Liver (tissue), 9 donors: ENCODE measurements around the gene NOP9. TPM values are rescaled to one million over a fixed set of nuclear protein-coding genes. Genes with fewer than 3 reads are reported as not detected.

Source experiments
- DNase-seq: peaks from one replicate; pipeline ENCODE4 v3.0.0-alpha.2; 2017; ENCODE audit warnings: low spot score
- H3K27ac ChIP-seq, 2 donors: one replicate each; pipeline ENCODE4 v1.7.0; 2013; ENCODE audit warnings: inconsistent platforms in 2 of 2, low read length in 2 of 2, control low read depth in 1 of 2, low read depth in 1 of 2, mild to moderate bottlenecking in 1 of 2
- H3K27me3 ChIP-seq, 4 donors: one replicate each; pipeline versions ENCODE4 v1.6.1 to v1.7.0; 2013; ENCODE audit warnings: low read length in 3 of 4, inconsistent platforms in 1 of 4, mild to moderate bottlenecking in 1 of 4, moderate library complexity in 1 of 4; ENCODE audit not compliant: control insufficient read depth in 4 of 4, insufficient read depth in 4 of 4
- H3K36me3 ChIP-seq, 4 donors: one replicate each; pipeline versions ENCODE4 v1.6.1 to v1.7.0; 2013; ENCODE audit warnings: low read length in 3 of 4, mild to moderate bottlenecking in 3 of 4, low read depth in 1 of 4, moderate library complexity in 1 of 4; ENCODE audit not compliant: control insufficient read depth in 4 of 4, insufficient read depth in 3 of 4
- H3K4me1 ChIP-seq, 4 donors: one replicate each; pipeline versions ENCODE4 v1.6.1 to v1.7.0; 2013; ENCODE audit warnings: low read length in 3 of 4, mild to moderate bottlenecking in 3 of 4, moderate library complexity in 1 of 4; ENCODE audit not compliant: control insufficient read depth in 4 of 4, insufficient read depth in 4 of 4
- H3K4me3 ChIP-seq, 3 donors: one replicate each; pipeline versions ENCODE4 v1.6.1 to v1.7.0; 2013; ENCODE audit warnings: low read length in 3 of 3, control low read depth in 1 of 3, low read depth in 1 of 3, mild to moderate bottlenecking in 1 of 3
- H3K9ac ChIP-seq, 2 donors: one replicate each; pipeline ENCODE4 v1.7.0; 2013; ENCODE audit warnings: low read length in 2 of 2, mild to moderate bottlenecking in 2 of 2, moderate library complexity in 2 of 2, control low read depth in 1 of 2, low read depth in 1 of 2
- H3K9me3 ChIP-seq, 4 donors: one replicate each; pipeline versions ENCODE4 v1.6.1 to v1.7.0; 2013; ENCODE audit warnings: low read length in 3 of 4; ENCODE audit not compliant: control insufficient read depth in 4 of 4
- ATF3 ChIP-seq: IDR thresholded peaks from 2 replicates; pipeline ENCODE4 v1.6.1; 2016; ENCODE audit warnings: antibody characterized with exemption
- EGR1 ChIP-seq, 2 donors: IDR thresholded peaks; 2 replicates each; pipeline ENCODE4 v1.6.1; 2016 to 2018; ENCODE audit warnings: antibody characterized with exemption in 2 of 2, low read depth in 2 of 2
- FOXA1 ChIP-seq: IDR thresholded peaks from 2 replicates; pipeline ENCODE4 v1.6.1; 2016; ENCODE audit warnings: antibody characterized with exemption
- FOXA2 ChIP-seq: IDR thresholded peaks from 2 replicates; pipeline ENCODE4 v1.6.1; 2016; ENCODE audit warnings: antibody characterized with exemption
- GABPA ChIP-seq, 2 donors: IDR thresholded peaks in 1 of 2; conservative IDR thresholded peaks in 1 of 2; 2 replicates each; pipeline ENCODE4 v1.6.1; 2016; ENCODE audit warnings: antibody characterized with exemption in 2 of 2, mild to moderate bottlenecking in 1 of 2, moderate library complexity in 1 of 2
- HNF4A ChIP-seq, 2 donors: conservative IDR thresholded peaks; 2 replicates each; pipeline ENCODE4 v1.6.1; 2016; ENCODE audit warnings: antibody characterized with exemption in 2 of 2, mild to moderate bottlenecking in 2 of 2
- HNF4G ChIP-seq: IDR thresholded peaks from 2 replicates; pipeline ENCODE4 v1.6.1; 2016; ENCODE audit warnings: antibody characterized with exemption
- JUND ChIP-seq, 2 donors: IDR thresholded peaks; 2 replicates each; pipeline ENCODE4 v1.6.1; 2016; ENCODE audit warnings: antibody characterized with exemption in 2 of 2
- MAX ChIP-seq: IDR thresholded peaks from 2 replicates; pipeline ENCODE4 v1.6.1; 2016; ENCODE audit warnings: antibody characterized with exemption
- NR2F2 ChIP-seq: IDR thresholded peaks from 2 replicates; pipeline ENCODE4 v1.6.1; 2016; ENCODE audit warnings: antibody characterized with exemption
- RAD21 ChIP-seq, 2 donors: IDR thresholded peaks; 2 replicates each; pipeline ENCODE4 v1.6.1; 2016; ENCODE audit warnings: antibody characterized with exemption in 2 of 2, mild to moderate bottlenecking in 2 of 2
- REST ChIP-seq: IDR thresholded peaks from 2 replicates; pipeline ENCODE4 v1.6.1; 2016; ENCODE audit warnings: antibody characterized with exemption, mild to moderate bottlenecking
- RXRA ChIP-seq, 2 donors: IDR thresholded peaks; 2 replicates each; pipeline ENCODE4 v1.6.1; 2017 to 2018; ENCODE audit warnings: antibody characterized with exemption in 2 of 2, mild to moderate bottlenecking in 1 of 2
- SP1 ChIP-seq: IDR thresholded peaks from 2 replicates; pipeline ENCODE4 v1.6.1; 2018; ENCODE audit warnings: antibody characterized with exemption, mild to moderate bottlenecking
- TAF1 ChIP-seq: conservative IDR thresholded peaks from 2 replicates; pipeline ENCODE4 v1.6.1; 2016; ENCODE audit warnings: antibody characterized with exemption, mild to moderate bottlenecking
- YY1 ChIP-seq: IDR thresholded peaks from 2 replicates; pipeline ENCODE4 v1.6.1; 2016; ENCODE audit warnings: antibody characterized with exemption, mild to moderate bottlenecking
- ZBTB33 ChIP-seq: IDR thresholded peaks from 2 replicates; pipeline ENCODE4 v1.6.1; 2016; ENCODE audit warnings: antibody characterized with exemption
- WGBS: extraction: QIAGEN DNeasy Blood & Tissue Kit; methylation state at CpG from one replicate; pipeline ENCODE4 v1.1.7; 2013; 5-methylcytosine and 5-hydroxymethylcytosine counted together
- polyA plus RNA-seq, 2 donors: library from polyadenylated mRNA; stranded (reverse) in 1 of 2; unstranded in 1 of 2; fragments of 200-250 nt in 1 of 2; fragments of >200 nt in 1 of 2; fragmentation: Nextera tagmentation in 1 of 2; extraction: Ambion mirVana in 1 of 2; gene quantifications; one replicate each; pipeline versions ENCODE4 v1.2.1 to v1.2.3, GENCODE V29; 2013 to 2015
- total RNA-seq, 2 donors: library from RNA; depleted of rRNA; stranded (reverse); fragments of >200 nt; gene quantifications; one replicate each; pipeline ENCODE4 v1.2.3, GENCODE V29; 2014
- TF ChIP-seq, protein P1 (sequence below): fragments of 150-350 bp; IDR thresholded peaks from 2 replicates; pipeline ENCODE4 v1.5.1; 2017; ENCODE audit warnings: improper control_type of control experiment, low read depth, low read length; ENCODE audit not compliant: missing input control
- donor health status: healthy.
- donor health status: healthy.
- donor health status: healthy.
- donor health status: healthy.
- donor health status: healthy.

Gene NOP9
- total and polyA plus RNA-seq, 4 donors, result 3.8 to 18.2 (median 9.7) TPM

DNA sequence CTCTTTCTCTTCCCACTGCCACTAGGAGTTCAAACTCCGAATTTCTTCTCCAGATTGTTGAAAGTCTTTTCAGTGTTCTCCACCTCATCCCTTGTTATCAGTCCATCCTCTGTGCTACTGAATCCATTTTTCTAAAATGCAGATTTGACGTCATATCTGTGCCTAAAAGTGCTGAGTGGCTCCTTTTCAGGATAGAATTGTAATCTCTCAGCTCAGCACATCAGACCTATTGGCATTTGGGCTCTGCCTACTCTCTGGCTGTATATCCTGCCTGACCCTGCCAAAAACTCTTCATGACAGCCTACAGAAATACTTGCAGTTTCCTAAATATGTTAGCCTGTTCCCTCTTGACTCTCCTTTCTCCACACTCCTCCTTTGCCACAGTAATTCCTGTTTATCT lies 27.2 kb upstream of the NOP9 start:
- Histone ChIP-seq H3K9ac (no peak overlapping the region), H3K4me3 (no peak overlapping the region), H3K27ac (peak overlapping the region in 1 of 2 donors; percentile 96), H3K36me3 (peaks cover 0 to 16% (median 5%) of the 10 kb centered on the region in 4 donors), H3K9me3 (no peaks in the 10 kb centered on the region), H3K4me1 (peaks cover 1 to 19% (median 5%) of the 10 kb centered on the region in 4 donors), H3K27me3 (no peaks in the 10 kb centered on the region)
- DNase-seq, result no peak
- TF ChIP-seq NR2F2 (no peak), REST (no peak), RAD21 (IDR thresholded peaks at IDR 0.05) (no peak), GABPA (IDR thresholded peaks at IDR 0.05 in 1 of 2, conservative IDR thresholded peaks at IDR 0.05 in 1 of 2) (no peak), SP1 (no peak), JUND (IDR thresholded peaks at IDR 0.05) (no peak), FOXA2 (no peak), HNF4A (conservative IDR thresholded peaks at IDR 0.05) (no peak), FOXA1 (no peak), ZBTB33 (no peak), HNF4G (no peak), EGR1 (IDR thresholded peaks at IDR 0.05; ENCODE audit: low read depth in 2 of 2) (no peak), YY1 (no peak)
- 91% methylated on average over 2 of the region's 2 CpGs for WGBS

- DNase-seq, result no peak
- no peak overlapping the region for H3K4me3 ChIP-seq
- TF ChIP-seq MAX (no peak), FOXA2 (no peak), SP1 (no peak), YY1 (no peak), TAF1 (no peak), HNF4G (no peak), FOXA1 (no peak), ATF3 (no peak), EGR1 (IDR thresholded peaks at IDR 0.05; ENCODE audit: low read depth in 2 of 2) (no peak), REST (no peak), RXRA (IDR thresholded peaks at IDR 0.05) (peak; percentile 23 to 53), HNF4A (conservative IDR thresholded peaks at IDR 0.05) (no peak), NR2F2 (no peak), ZBTB33 (no peak)
- TF ChIP-seq, protein P1, sequence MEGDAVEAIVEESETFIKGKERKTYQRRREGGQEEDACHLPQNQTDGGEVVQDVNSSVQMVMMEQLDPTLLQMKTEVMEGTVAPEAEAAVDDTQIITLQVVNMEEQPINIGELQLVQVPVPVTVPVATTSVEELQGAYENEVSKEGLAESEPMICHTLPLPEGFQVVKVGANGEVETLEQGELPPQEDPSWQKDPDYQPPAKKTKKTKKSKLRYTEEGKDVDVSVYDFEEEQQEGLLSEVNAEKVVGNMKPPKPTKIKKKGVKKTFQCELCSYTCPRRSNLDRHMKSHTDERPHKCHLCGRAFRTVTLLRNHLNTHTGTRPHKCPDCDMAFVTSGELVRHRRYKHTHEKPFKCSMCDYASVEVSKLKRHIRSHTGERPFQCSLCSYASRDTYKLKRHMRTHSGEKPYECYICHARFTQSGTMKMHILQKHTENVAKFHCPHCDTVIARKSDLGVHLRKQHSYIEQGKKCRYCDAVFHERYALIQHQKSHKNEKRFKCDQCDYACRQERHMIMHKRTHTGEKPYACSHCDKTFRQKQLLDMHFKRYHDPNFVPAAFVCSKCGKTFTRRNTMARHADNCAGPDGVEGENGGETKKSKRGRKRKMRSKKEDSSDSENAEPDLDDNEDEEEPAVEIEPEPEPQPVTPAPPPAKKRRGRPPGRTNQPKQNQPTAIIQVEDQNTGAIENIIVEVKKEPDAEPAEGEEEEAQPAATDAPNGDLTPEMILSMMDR, result peak; percentile 8
Measured at GRCh38 chr14:24273422-24273998, 26.1 kb upstream of the NOP9 start.

More at GRCh38 chr14:24273422-24273998, 26.1 kb upstream of the NOP9 start:
- Histone ChIP-seq H3K27me3 (no peaks in the 10 kb centered on the region), H3K9me3 (no peaks in the 10 kb centered on the region), H3K4me1 (peaks cover 1 to 19% (median 5%) of the 10 kb centered on the region in 4 donors), H3K36me3 (peaks cover 0 to 8% (median 2%) of the 10 kb centered on the region in 4 donors), H3K27ac (no peak overlapping the region), H3K9ac (no peak overlapping the region)
- WGBS, result 45% methylated on average over 3 of the region's 3 CpGs
